HK-2 (cell line): Measurements from ENCODE around the gene TMEM130.
"Not testable (repeated sequence)": the region's sequence is repeated elsewhere in the genome, so short reads cannot be mapped to it uniquely, and the experiment has no call there.

Experiments used
- DNase-seq: peaks from one replicate; pipeline ENCODE4 v3.0.0-alpha.2; 2018; ENCODE audit not compliant: unreplicated experiment

The TMEM130 gene

GRCh38 chr7:98877692-98878364, 8.0 kb upstream of the TMEM130 start:
- no peak for DNase-seq

GRCh38 chr7:98877146-98877545, 7.3 kb upstream of the TMEM130 start:
- DNase-seq: no peak

- DNase-seq: no peak
These were observed 5.7 kb upstream of the TMEM130 start for GRCh38 chr7:98875501-98875900.

GRCh38 chr7:98874942-98875341, 5.1 kb upstream of the TMEM130 start:
- DNase-seq: no peak

GRCh38 chr7:98873610-98874009, 3.8 kb upstream of the TMEM130 start:
- not testable (repeated sequence) for DNase-seq

GRCh38 chr7:98872328-98872924, 2.6 kb upstream of the TMEM130 start:
- no peak for DNase-seq

GRCh38 chr7:98870807-98871491, 1.1 kb upstream of the TMEM130 start:
- no peak for DNase-seq

GRCh38 chr7:98870121-98870651, 372 bp upstream of the TMEM130 start:
- peak; percentile 49 for DNase-seq

GRCh38 chr7:98869027-98869596, 702 bp downstream of the TMEM130 start:
- DNase-seq: no peak

GRCh38 chr7:98868450-98868849, 1.4 kb downstream of the TMEM130 start:
- no peak for DNase-seq

- no peak for DNase-seq
These were observed 3.0 kb downstream of the TMEM130 start for GRCh38 chr7:98866765-98867164.

GRCh38 chr7:98866351-98866750, 3.5 kb downstream of the TMEM130 start:
- no peak for DNase-seq

GRCh38 chr7:98864731-98865453, 4.9 kb downstream of the TMEM130 start:
- no peak for DNase-seq

- DNase-seq: no peak
These were observed 6.2 kb downstream of the TMEM130 start for GRCh38 chr7:98863601-98864000.

GRCh38 chr7:98862716-98863420, 6.9 kb downstream of the TMEM130 start:
- DNase-seq: no peak

- DNase-seq: no peak
These were observed 7.6 kb downstream of the TMEM130 start for GRCh38 chr7:98862203-98862602.

- no peak for DNase-seq
These were observed 9.7 kb downstream of the TMEM130 start for GRCh38 chr7:98860071-98860470.

- no peak for DNase-seq
These were observed 14.0 kb downstream of the TMEM130 start for GRCh38 chr7:98855610-98856422.

GRCh38 chr7:98852826-98853225, 17.0 kb downstream of the TMEM130 start:
- DNase-seq: no peak

- DNase-seq: no peak
These were observed 20.9 kb downstream of the TMEM130 start for GRCh38 chr7:98848918-98849317.
